ENCODE measurements around the gene NME9. TPM values are rescaled to one million over a fixed set of nuclear protein-coding genes. Genes with fewer than 3 reads are reported as not detected.

NME9 gene
- total RNA-seq, 1 experiment from 2014 or later, result not detected

DNA sequence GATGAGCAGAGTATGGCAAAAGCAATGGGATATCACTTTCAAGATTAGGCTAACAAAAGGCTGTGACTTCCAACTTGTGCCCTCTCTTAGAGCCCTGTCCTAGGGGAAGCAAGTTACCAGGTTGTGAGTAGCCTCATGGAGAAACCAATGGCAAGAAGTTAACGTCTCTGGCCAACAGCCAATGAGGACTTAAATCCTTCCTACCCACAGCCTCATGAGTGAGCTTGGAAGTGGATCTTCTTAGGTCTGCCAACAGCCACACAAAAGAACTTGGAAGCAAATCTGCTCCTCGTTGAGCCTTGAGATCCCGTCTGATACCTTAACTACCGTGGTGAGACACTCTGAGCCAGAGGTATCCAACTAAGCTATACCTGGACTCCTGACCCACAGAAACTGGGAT is 5.7 kb downstream of the NME9 start:
- Histone ChIP-seq H3K27me3 (ENCODE audit: control insufficient read depth, insufficient read depth, low read length) (0 out of 2 replicates have a peak, but pooled peaks cover 6% of the 10 kb centered on the region), H3K27ac (ENCODE audit: low read length) (no peak overlapping the region), H3K4me1 (ENCODE audit: control insufficient read depth, insufficient read depth, low read length) (peaks cover 2% of the 10 kb centered on the region; the same call in 1 of the 2 replicates), H3K36me3 (ENCODE audit: control insufficient read depth, insufficient read depth, low read length) (no peaks in the 10 kb centered on the region), H3K9me3 (ENCODE audit: control insufficient read depth, insufficient read depth, low read depth, low read length) (no peaks in the 10 kb centered on the region), H3K4me3 (ENCODE audit: low read depth in 2 of 2, low read length in 2 of 2) (no peak overlapping the region)
- TF ChIP-seq SIN3A (IDR thresholded peaks at IDR 0.05; ENCODE audit: borderline replicate concordance, insufficient read depth, low read depth, low read length) (no peak), TCF7L2 (IDR thresholded peaks at IDR 0.05; ENCODE audit: low read depth, low read length) (no peak), POLR2AphosphoS5 (IDR thresholded peaks at IDR 0.05; ENCODE audit: low read depth, low read length) (no peak)
- ATAC-seq (no peak), DNase-seq (ENCODE audit: low read depth, low spot score) (no peak)
- in situ Hi-C loops (cut with HindIII; ENCODE audit: low pct_unique_long_range_greater_than_20kb, low sequenced_read_pairs), result no loop called here
- BruUV-seq (replicated peaks), result no TSS peak
- CTCF ChIA-PET, result no interaction called here
- intact Hi-C loops (cut with micrococcal nuclease; ENCODE audit: unreplicated experiment), result no loop called here
- POLR2A ChIA-PET, result no interaction called here

DNA sequence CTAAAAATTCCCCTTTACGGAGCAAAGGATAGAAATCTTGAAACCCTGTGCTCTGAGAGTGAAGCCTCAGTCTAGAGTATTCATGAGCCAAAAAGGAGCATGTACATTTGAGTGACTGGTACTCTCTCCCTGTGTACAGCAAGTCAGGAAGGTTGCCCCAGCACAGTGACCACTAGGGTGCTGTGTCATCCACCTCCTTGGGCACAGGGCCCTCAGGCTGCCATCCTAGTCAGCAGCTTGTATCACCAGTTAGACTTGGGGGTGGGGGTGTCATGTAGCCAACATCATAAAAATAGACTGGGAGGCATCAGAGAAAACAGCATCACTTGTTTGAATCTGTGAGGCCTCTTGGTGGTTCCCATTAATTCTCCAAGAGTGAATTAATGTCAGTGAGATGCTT is 12.0 kb downstream of the NME9 start:
- POLR2A ChIA-PET, result no interaction called here
- no TSS peak for BruUV-seq (replicated peaks)
- TF ChIP-seq POLR2AphosphoS5 (IDR thresholded peaks at IDR 0.05; ENCODE audit: low read depth, low read length) (no peak), SIN3A (IDR thresholded peaks at IDR 0.05; ENCODE audit: borderline replicate concordance, insufficient read depth, low read depth, low read length) (no peak), TCF7L2 (IDR thresholded peaks at IDR 0.05; ENCODE audit: low read depth, low read length) (no peak)
- TF ChIP-seq, protein P1, sequence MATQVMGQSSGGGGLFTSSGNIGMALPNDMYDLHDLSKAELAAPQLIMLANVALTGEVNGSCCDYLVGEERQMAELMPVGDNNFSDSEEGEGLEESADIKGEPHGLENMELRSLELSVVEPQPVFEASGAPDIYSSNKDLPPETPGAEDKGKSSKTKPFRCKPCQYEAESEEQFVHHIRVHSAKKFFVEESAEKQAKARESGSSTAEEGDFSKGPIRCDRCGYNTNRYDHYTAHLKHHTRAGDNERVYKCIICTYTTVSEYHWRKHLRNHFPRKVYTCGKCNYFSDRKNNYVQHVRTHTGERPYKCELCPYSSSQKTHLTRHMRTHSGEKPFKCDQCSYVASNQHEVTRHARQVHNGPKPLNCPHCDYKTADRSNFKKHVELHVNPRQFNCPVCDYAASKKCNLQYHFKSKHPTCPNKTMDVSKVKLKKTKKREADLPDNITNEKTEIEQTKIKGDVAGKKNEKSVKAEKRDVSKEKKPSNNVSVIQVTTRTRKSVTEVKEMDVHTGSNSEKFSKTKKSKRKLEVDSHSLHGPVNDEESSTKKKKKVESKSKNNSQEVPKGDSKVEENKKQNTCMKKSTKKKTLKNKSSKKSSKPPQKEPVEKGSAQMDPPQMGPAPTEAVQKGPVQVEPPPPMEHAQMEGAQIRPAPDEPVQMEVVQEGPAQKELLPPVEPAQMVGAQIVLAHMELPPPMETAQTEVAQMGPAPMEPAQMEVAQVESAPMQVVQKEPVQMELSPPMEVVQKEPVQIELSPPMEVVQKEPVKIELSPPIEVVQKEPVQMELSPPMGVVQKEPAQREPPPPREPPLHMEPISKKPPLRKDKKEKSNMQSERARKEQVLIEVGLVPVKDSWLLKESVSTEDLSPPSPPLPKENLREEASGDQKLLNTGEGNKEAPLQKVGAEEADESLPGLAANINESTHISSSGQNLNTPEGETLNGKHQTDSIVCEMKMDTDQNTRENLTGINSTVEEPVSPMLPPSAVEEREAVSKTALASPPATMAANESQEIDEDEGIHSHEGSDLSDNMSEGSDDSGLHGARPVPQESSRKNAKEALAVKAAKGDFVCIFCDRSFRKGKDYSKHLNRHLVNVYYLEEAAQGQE (IDR thresholded peaks at IDR 0.05; ENCODE audit: insufficient read depth in 1 of 2, low read depth in 2 of 2, low read length in 1 of 2), result no peak
- TF ChIP-seq, protein P2, sequence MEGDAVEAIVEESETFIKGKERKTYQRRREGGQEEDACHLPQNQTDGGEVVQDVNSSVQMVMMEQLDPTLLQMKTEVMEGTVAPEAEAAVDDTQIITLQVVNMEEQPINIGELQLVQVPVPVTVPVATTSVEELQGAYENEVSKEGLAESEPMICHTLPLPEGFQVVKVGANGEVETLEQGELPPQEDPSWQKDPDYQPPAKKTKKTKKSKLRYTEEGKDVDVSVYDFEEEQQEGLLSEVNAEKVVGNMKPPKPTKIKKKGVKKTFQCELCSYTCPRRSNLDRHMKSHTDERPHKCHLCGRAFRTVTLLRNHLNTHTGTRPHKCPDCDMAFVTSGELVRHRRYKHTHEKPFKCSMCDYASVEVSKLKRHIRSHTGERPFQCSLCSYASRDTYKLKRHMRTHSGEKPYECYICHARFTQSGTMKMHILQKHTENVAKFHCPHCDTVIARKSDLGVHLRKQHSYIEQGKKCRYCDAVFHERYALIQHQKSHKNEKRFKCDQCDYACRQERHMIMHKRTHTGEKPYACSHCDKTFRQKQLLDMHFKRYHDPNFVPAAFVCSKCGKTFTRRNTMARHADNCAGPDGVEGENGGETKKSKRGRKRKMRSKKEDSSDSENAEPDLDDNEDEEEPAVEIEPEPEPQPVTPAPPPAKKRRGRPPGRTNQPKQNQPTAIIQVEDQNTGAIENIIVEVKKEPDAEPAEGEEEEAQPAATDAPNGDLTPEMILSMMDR (IDR thresholded peaks at IDR 0.05), result no peak
- H3K36me3 ChIP-seq (ENCODE audit: control insufficient read depth, insufficient read depth, low read length), result no peaks in the 10 kb centered on the region
- H3K4me1 ChIP-seq (ENCODE audit: control insufficient read depth, insufficient read depth, low read length), result no peaks in the 10 kb centered on the region
- intact Hi-C loops (cut with micrococcal nuclease; ENCODE audit: unreplicated experiment) (no loop called here), in situ Hi-C loops (cut with HindIII; ENCODE audit: low pct_unique_long_range_greater_than_20kb, low sequenced_read_pairs) (no loop called here)
- H3K9me3 ChIP-seq (ENCODE audit: control insufficient read depth, insufficient read depth, low read depth, low read length), result no peaks in the 10 kb centered on the region
- H3K4me3 ChIP-seq (ENCODE audit: low read depth in 2 of 2, low read length in 2 of 2), result no peak overlapping the region
- CTCF ChIA-PET, result interaction anchor here (0.5 kb wide), 1 partner anchor 598 kb away, joined by 5 read pairs; no protein-coding TSS in a partner anchor
- DNase-seq (ENCODE audit: low read depth, low spot score), result no peak
- no peak for ATAC-seq
- no peak overlapping the region for H3K27ac ChIP-seq (ENCODE audit: low read length)
- H3K27me3 ChIP-seq (ENCODE audit: control insufficient read depth, insufficient read depth, low read length), result peaks cover 6% of the 10 kb centered on the region; the same call in 1 of the 2 replicates

GRCh38 chr3:138314751-138315150 is 14.9 kb downstream of the NME9 start:
- Histone ChIP-seq H3K4me3 (ENCODE audit: low read depth in 2 of 2, low read length in 2 of 2) (no peak overlapping the region), H3K27ac (ENCODE audit: low read length) (no peak overlapping the region), H3K4me1 (ENCODE audit: control insufficient read depth, insufficient read depth, low read length) (no peaks in the 10 kb centered on the region), H3K36me3 (ENCODE audit: control insufficient read depth, insufficient read depth, low read length) (no peaks in the 10 kb centered on the region), H3K27me3 (ENCODE audit: control insufficient read depth, insufficient read depth, low read length) (peaks cover 18% of the 10 kb centered on the region), H3K9me3 (ENCODE audit: control insufficient read depth, insufficient read depth, low read depth, low read length) (peaks cover 3% of the 10 kb centered on the region; the same call in 1 of the 2 replicates)
- DNase-seq (ENCODE audit: low read depth, low spot score) (no peak), ATAC-seq (no peak)
- intact Hi-C loops (cut with micrococcal nuclease; ENCODE audit: unreplicated experiment), result no loop called here
- TF ChIP-seq, protein P2 (IDR thresholded peaks at IDR 0.05), result no peak
- TF ChIP-seq POLR2AphosphoS5 (IDR thresholded peaks at IDR 0.05; ENCODE audit: low read depth, low read length), result no peak
- no peak for TF ChIP-seq SIN3A (IDR thresholded peaks at IDR 0.05; ENCODE audit: borderline replicate concordance, insufficient read depth, low read depth, low read length)
- no peak for TF ChIP-seq TCF7L2 (IDR thresholded peaks at IDR 0.05; ENCODE audit: low read depth, low read length)
- TF ChIP-seq, protein P1 (IDR thresholded peaks at IDR 0.05; ENCODE audit: insufficient read depth in 1 of 2, low read depth in 2 of 2, low read length in 1 of 2), result no peak
- in situ Hi-C loops (cut with HindIII; ENCODE audit: low pct_unique_long_range_greater_than_20kb, low sequenced_read_pairs), result no loop called here
- CTCF ChIA-PET, result interaction anchor here (0.6 kb wide), 1 partner anchor 638 kb away, joined by 3 read pairs; no protein-coding TSS in a partner anchor
- POLR2A ChIA-PET, result no interaction called here
- BruUV-seq (replicated peaks), result no TSS peak

All from Panc1 (cell line).